ENCODE results near the gene NFS1.

GRCh38 chr20:35620818-35621559, 78.2 kb downstream of the NFS1 start:
- no peak for TF ChIP-seq EZH2 (IDR thresholded peaks at IDR 0.05; ENCODE audit: insufficient read depth, poor library complexity, severe bottlenecking)
- no peak for TF ChIP-seq EZH2phosphoT487 (IDR thresholded peaks at IDR 0.05; ENCODE audit: insufficient read depth, low read depth)

All from GM23248 (cell line).